Limb (tissue), 2 donors: ENCODE results near the gene ZDHHC24.
"Not testable (repeated sequence)": the region's sequence is repeated elsewhere in the genome, so short reads cannot be mapped to it uniquely, and the experiment has no call there.

Experiments
- DNase-seq, 2 donors: peaks; one replicate each; pipeline ENCODE4 v3.0.0-alpha.2; 2016; ENCODE audit errors: extremely low spot score in 2 of 2

ZDHHC24 gene

DNA sequence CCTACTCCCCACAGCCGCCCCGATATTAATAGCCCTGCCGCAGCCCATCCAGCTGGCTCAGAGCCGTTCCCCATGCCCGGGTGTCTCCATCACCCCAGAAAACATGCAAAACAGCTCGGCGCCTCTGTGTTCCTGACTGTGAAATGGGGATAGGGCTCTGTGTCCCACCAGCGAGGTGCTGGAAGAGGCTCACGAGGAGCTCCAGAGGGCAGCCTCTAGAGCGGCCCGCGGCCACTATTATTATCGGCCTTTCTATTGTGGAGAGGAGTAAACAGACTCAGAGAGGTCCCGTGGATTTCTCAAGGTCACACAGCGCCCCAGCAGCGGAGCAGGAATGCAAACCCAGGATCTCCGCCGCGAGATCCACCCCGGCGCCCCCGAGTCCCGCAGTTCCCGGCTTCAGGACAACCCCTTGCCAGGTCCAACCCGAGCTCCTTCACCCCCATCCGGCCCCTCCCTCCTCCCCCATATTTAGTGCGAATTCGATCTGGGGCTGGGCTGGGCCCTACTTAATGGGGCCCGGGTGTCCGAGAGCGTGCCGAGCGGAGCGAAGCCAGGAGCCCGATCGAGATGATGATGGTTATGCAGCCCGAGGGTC, 619 bp upstream of the ZDHHC24 start, which contains the start of gene ACTN3:
ACTN3 (plus strand) TSS at position 536 of the 598 bp plus-strand sequence; CDS start at position 571, 35 bp downstream.
- peak in 1 of 2 donors; percentile 64 for DNase-seq

DNA sequence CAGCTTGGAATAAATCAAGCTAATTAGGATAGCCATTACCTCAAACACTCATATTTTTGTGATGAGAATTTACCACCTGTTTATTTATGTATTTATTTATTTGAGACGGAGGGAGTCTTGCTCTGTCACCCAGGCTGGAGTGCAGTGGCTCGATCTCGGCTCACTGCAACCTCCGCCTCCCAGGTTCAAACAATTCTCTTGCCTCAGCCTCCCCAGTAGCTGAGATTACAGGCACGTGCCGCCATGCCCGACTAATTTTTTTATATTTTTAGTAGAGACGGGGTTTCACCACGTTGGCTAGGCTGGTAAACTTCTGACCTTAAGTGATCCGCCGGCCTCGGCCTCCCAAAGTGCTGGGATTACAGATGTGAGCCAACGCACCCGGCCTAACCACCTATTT, 896 bp downstream of the ZDHHC24 start:
- DNase-seq = not testable (repeated sequence)

DNA sequence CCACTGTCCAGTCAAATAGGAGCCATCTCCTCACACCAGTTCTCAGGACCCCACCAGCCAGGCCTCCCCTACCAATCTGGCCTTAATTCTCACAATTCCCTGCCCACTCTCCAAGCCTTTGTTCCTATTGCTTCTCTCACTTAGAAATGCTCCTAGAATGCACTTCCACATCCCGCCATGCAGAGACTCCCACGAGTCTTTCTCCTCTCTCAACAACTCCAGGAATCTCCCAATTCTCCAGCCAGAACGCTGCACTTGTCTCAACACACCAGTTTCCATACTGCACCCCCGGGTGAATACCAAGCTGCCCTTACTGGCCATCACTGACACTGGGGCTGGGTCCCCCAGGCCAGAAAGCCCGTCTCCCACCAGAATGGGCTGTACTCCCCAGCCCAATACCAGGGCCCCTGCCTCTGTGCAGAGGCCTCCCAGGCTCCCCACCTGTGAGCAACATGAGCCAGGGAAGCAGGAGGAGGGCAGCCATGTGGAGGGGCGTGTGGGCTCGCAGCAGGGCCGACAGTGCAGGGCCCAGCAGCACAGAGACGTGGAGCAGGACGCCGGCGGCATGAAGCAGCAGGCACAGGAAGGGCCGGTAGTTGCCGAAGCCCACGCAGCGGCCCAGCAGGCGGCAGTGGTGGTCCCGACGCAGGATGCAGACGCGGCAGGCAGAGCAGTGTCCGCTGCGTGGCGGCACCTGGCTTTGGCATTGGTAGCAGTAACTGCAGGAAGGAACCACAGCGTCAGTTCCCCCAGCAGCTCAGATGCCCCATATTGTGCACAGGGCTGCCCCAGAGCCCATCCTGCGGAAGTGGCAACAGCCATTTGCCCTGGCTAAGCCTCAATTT, 2.4 kb downstream of the ZDHHC24 start:
- DNase-seq = peak; percentile 46 to 81

GRCh38 chr11:66542362-66542761, 3.5 kb downstream of the ZDHHC24 start:
- no peak for DNase-seq

GRCh38 chr11:66541892-66542291, 4.0 kb downstream of the ZDHHC24 start:
- no peak for DNase-seq

DNA sequence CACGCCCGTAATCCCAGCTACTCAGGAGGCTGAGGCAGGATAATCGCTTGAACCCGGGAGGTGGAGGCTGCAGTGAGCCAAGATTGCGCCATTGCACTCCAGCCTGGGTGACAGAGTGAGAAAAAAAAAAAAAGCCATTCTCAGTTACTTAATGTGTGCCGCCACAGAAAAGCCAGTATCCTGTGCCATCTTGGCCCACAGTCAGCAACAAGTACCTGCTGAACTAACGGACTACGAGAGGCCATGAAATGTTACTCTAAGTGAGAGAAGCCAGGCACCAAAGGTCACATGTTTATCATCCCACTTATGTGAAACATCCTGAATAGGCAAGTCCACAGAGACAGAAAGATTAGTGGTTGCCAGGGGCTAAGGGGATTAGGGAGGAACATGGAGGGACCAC, 5.2 kb downstream of the ZDHHC24 start:
- DNase-seq = not testable (repeated sequence)

GRCh38 chr11:66539870-66540213, 6.0 kb downstream of the ZDHHC24 start:
- DNase-seq = no peak

DNA sequence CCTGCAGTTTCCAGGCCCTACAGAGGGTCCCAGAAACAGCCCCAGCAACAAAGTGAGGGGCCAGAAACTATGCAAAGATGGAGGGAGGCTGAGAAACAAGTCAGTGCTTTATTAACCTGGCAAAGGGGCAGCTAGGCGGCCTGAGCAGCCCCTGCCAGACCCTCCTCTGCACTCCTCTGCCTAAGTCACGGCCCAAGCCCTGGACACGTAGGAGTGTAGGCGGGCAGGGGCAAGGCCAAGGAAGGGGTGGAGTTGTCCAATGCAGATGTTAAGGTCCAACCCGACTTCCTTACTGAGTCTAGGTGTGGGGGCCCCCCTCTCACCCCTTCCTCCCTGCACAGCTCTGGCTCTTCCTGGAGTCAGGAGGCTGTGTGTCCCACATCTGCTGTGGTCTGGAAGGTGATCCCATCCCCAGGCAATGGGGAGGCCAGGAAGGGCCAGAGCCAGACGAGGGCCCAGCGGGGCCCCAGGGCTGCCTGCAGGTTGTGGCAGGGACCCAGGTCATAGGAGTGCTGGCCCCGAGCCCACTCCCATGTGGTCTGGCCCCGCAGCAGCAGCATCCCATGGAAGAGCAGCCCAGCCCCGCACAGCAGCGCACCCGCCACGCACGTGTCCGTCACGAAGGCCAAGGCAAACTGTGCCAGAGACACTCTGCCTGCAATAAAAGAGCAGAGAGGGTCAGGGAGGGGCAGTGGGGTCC, 6.5 kb downstream of the ZDHHC24 start:
- DNase-seq = no peak

- no peak for DNase-seq
Measured at GRCh38 chr11:66532784-66533183, 13.1 kb downstream of the ZDHHC24 start.

DNA sequence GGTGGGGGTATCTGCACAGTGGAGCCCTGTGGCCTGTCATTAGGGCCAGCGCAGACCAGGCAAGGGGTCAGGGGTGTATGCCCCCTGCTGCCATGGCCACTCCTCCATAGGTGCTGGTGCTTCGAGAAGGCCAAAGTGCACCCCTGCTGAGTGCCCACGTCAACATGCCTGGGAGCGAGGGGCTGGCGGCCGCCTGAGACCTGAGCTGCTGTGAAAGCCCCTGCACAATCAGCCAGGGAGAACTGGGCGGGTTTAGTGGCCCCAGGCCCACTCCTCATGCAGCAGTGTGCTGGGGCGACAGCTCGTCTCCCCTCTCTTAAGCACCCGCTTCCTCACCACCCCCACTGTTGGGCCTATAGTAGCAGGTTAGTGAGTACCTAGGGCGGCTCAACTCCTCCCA, 14.0 kb downstream of the ZDHHC24 start:
- no peak for DNase-seq

GRCh38 chr11:66530927-66531709, 14.7 kb downstream of the ZDHHC24 start:
- DNase-seq = no peak

- DNase-seq = no peak
Measured at GRCh38 chr11:66529655-66530054, 16.2 kb downstream of the ZDHHC24 start.

- DNase-seq = no peak
Measured at GRCh38 chr11:66529069-66529468, 16.8 kb downstream of the ZDHHC24 start.

DNA sequence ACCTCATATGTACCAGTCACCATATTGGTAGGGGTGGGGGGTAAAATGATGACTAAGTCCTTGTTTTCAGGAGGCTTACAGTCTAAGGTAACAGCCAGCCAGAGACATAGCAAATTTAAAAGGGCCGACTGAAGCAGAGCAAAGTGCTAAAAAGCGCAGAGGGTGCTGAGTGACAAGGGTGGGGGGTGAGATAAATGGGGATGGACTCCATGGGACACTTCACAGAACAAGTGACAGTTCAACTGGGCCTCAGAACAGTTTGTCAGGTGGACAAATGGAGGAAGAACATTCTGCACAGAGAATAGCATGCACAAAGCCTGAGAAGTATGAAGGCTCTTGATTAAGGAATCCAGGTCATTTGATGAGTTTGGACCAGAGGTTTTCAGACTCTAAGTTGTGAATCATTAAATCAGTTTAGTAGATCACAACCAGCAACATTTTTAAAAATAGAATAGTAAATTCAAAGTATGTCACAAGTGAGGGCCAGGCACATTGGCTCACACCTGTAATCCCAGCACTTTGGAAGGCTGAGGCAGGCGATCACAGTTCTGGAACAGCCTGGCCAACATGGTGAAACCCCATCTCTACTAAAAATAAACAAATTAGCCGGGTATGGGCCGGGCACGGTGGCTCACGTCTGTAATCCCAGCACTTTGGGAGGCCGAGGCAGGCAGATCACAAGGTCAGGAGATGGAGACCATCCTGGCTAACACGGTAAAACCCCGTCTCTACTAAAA, 21.4 kb downstream of the ZDHHC24 start:
- no peak for DNase-seq

DNA sequence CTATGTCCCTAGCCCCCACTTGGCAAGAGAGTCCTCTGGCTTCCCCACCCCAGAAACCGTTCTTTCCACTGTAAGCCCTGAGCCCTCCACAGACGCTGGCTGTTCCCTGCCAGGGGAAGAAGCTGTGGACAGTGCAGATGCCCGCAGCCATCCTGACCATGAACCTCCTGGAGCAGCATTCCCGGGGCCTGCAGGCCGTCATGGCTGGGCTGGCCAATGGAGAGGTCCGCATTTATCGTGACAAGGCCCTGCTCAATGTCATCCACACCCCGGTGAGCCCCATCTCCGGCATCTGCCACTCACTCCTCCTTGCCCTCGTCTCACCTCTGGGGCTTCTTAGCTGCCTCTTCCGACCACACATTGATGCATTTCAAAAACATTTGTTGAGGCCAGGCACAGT, 22.2 kb downstream of the ZDHHC24 start:
- no peak for DNase-seq

DNA sequence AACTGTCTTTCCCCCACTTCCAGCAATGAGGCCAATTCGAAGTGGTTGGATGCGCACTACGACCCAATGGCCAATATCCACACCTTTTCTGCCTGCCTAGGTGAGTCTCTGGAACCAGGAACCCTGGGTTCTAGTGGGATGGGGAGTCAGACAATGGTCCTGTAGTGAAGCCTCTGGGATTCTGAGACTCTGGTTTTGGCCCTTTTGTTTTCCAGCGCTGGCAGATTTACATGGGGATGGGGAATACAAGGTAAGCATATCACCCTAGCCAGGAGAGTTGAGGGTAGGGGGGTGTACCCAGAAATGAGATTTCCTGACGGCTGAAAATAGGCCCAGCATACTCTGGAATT, 34.9 kb downstream of the ZDHHC24 start:
- no peak for DNase-seq

DNA sequence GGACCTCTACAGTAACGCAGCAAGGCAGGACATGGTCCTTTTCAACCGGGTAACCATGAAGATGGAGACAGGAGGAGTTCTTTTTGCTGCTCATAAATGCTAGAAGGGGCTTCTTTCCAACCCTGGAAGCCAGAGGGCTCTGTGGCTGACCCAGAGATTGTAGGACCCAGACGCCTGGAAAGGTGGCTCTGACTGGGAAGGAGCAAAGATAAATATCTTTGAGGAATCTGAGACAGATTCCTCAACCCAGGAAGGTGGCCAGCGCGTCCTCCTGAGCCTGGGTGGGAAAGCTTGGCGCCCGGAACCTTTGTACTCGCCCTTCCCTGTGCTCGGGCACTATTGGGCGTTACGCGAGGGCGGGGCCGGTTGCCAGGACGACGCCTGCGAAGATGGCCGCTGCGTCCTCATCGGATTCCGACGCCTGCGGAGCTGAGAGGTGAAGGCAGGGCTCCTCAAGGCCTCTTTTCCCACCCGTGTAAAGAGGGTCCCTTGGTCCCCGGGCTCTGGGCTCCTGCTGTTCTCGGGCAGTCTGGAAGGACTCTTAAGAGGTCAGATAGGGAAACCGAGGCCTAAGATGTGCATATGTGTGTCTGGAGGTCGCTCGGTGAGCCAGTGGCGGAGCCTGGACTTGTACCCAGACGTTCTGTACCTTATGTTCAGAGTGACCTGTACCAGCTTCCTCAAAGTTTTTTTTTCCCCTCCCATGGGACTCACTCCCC, 35.4 kb downstream of the ZDHHC24 start, which contains the start of gene BBS1:
BBS1 (plus strand) TSS at position 365 of the 719 bp plus-strand sequence; CDS start at position 390, 25 bp downstream.
- DNase-seq = peak; percentile 79 to 93

DNA sequence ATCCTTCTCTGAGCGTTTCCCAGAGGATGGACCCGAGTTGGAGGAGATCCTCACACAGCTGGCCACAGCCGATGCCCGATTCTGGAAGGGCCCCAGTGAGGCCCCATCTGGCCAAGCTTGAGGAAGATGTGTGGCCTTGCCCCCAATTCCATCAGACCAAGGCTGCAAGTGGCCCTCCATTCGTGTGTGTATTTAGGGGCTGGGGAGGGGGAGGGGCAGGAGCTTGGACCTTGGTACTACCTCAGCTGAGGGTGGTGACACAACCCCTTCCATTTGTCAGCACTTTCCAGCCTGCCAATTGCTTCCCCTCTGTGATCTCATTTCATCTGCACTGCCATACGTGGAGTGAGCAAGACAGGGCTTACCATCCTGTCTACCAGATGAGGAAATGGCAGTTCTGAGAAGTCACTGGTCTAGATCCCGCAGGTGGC, 36.7 kb downstream of the ZDHHC24 start:
- DNase-seq = peak in 1 of 2 donors; percentile 3

DNA sequence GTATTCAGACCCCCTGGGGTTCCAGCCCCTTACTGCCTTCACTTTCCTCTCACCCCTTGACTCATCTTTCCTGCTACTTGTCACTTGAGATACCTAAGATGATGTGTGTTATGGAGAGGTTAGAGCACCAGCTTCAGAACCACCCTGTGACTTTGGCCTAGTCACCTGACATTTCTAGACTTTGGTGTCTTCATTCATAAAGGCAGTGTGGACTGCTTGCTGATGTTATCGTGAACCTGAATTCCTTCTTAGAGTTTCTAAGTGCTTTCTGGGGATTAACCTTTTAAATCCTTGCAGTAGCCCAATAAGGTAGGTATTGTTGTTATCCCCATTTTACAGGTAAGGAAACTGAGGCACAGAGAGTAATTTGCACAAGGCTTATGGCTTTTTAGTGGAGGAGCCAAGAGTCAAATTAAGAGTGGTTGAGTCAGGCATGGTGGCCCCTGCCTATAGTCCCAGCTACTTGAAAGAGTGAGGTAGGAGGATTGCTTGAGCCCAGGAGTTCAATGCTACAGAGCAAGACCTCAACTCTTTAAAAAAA, 40.5 kb downstream of the ZDHHC24 start:
- no peak for DNase-seq

DNA sequence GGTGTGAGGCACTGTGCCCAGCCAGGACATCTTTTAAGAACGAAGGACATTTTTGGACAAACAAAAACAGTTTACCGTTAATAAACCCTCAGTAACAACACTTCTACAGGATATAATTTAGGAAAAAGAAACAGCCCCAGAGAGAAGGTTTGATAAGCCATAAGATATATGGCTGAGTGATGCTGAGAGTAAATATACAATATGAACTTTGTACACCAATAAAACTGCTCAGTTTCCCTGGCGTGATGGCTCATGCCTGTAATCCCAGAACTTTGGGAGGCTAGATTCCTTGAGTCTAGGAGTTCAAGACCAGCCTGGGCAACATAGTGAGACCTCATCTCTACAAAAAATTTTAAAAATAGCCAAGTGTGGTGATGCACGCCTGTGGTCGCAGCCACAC, 47.3 kb downstream of the ZDHHC24 start:
- no peak for DNase-seq
